C4-2B (cell line): ENCODE measurements around the gene IQCM.

Experiments
- H3K27ac ChIP-seq: fragments of 450-650 bp; 2 replicates; pipeline ENCODE4 v1.5.1; 2017
- ZFX ChIP-seq: fragments of 450-650 bp; IDR thresholded peaks from 2 replicates; pipeline ENCODE4 v1.6.1; 2017
- TF ChIP-seq, protein P1 (sequence below): fragments of 450-650 bp; conservative IDR thresholded peaks from 2 replicates; pipeline ENCODE4 v1.5.1; 2017; ENCODE audit warnings: mild to moderate bottlenecking

Gene IQCM

DNA sequence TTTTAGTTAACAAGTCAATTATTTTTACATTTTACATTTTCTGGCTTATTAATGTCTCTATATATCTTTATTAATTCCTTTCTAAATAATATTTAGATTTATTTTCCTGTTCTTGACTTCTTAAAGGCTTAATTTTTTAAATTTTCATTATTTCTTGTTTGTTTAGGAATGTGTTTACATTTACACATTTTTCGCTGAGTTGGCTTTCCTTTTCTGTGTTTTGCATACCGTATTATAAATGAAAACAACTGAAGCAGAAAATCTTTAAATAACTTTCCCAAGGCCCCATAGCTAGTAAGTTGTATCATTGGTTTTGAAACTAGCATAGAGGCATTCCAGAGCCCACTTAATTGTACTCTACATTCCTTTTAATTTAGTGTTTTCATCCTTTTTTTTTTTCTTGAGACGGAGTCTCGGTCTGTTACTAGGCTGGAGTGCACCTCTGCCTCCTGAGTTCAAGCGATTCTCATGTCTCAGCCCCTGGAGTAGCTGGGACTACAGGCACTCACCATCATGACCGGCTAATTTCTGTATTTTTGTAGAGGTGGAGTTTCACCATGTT is 261.6 kb downstream of the IQCM start:
- H3K27ac ChIP-seq = no peak overlapping the region
- TF ChIP-seq ZFX = no peak
- TF ChIP-seq, protein P1, sequence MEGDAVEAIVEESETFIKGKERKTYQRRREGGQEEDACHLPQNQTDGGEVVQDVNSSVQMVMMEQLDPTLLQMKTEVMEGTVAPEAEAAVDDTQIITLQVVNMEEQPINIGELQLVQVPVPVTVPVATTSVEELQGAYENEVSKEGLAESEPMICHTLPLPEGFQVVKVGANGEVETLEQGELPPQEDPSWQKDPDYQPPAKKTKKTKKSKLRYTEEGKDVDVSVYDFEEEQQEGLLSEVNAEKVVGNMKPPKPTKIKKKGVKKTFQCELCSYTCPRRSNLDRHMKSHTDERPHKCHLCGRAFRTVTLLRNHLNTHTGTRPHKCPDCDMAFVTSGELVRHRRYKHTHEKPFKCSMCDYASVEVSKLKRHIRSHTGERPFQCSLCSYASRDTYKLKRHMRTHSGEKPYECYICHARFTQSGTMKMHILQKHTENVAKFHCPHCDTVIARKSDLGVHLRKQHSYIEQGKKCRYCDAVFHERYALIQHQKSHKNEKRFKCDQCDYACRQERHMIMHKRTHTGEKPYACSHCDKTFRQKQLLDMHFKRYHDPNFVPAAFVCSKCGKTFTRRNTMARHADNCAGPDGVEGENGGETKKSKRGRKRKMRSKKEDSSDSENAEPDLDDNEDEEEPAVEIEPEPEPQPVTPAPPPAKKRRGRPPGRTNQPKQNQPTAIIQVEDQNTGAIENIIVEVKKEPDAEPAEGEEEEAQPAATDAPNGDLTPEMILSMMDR = no peak

DNA sequence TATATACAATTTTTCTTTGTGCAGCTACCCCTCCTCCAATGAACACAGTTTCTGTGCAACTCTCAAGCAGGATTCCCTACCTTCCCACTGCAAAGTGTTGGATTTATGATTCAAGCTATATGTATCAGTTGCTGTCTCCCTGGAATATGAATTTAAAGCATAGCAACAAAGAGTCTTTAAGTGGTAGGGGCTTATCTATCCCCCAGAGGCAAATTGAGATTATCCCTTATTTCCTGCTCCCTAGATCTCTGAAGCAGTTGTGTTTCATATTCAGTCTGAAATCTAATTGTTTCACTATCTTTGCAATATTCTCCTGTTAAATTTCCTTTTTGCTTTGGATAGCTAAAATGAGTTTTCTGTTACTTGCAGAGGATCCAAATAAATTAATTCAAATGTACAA is 263.0 kb downstream of the IQCM start:
- no peak overlapping the region for H3K27ac ChIP-seq
- no peak for TF ChIP-seq ZFX
- TF ChIP-seq, protein P1 = no peak

DNA sequence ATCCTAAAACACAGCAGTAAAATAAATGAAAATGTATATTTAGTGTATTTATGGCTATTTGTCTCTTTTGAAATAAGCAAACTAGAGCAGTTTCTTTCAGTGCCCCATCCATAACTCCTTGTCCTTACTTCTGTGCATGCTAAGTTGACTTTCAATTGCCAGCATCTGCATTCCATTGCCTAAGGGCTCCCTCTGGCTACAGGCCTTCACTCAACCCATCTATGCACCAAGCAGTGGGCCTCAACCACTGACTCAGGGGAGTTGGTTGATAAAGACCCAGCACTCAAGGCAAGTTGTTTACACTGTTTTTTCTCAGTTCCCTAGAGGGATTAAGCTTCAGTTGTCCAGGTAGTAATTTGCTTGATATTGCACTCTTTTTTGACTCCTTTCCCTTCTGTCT is 265.7 kb downstream of the IQCM start:
- TF ChIP-seq, protein P1 = no peak; the same call in 1 of the 2 replicates
- TF ChIP-seq ZFX = no peak

DNA sequence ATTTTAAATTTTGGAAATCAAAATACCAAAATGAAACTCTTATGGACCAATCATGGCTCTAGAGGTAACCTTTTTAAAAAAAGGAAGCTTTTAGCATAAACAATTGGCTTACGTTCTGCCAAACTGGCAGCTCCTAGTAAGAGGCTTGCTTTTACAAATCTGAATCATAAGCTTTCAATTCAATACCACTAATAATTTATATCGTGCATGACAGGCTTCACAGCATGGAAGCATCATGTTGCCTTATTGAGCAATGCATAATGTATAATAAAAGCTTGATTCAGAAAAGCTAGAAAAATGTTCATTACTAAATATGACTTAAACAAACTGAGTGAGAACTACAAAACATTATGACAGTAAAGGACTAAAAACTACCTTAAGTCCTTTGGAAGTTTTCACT is 280.9 kb downstream of the IQCM start:
- TF ChIP-seq, protein P1 = no peak
- TF ChIP-seq ZFX = no peak
- no peak overlapping the region for H3K27ac ChIP-seq

More for the DNA sequence above, 265.7 kb downstream of the IQCM start:
- no peak overlapping the region for H3K27ac ChIP-seq

DNA sequence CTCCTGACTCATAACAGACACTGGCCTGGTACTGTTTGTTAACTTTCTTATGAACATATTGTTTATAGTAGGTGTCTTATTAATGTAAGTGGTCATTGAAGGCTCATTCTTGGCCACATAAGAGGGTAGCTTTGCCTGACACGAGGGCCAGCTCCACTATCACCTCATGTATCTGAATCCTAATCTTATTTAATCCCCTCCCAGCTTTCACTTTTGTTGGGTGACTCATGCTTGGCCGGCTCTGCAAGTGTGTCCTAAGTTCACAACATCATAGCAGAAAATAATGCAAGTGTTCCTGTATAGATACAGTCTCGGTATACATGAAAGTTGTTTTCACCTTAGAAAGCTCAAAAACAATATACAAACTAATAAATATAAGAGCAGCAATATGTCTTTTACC is 283.8 kb downstream of the IQCM start:
- TF ChIP-seq, protein P1 = no peak
- no peak for TF ChIP-seq ZFX
- no peak overlapping the region for H3K27ac ChIP-seq

DNA sequence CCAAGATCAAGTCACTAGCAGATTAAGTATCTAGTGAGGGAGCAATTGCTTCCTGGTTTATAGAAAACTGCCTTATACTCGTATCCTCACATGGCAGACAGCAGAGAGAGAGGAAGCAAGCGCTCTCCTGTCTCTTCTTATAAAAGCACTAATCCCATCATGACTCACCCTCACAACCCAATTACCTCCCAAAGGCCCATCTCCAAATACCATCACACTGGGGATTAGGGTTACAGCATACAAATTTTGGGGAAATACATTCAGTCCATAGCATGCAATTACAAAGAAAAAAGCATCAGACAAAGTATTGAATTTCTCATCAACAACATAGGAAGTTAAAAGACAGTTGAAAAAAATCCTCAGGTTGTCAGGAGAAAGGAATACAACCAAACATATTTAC is 292.6 kb downstream of the IQCM start:
- TF ChIP-seq ZFX = no peak
- TF ChIP-seq, protein P1 = no peak
- H3K27ac ChIP-seq = no peak overlapping the region

DNA sequence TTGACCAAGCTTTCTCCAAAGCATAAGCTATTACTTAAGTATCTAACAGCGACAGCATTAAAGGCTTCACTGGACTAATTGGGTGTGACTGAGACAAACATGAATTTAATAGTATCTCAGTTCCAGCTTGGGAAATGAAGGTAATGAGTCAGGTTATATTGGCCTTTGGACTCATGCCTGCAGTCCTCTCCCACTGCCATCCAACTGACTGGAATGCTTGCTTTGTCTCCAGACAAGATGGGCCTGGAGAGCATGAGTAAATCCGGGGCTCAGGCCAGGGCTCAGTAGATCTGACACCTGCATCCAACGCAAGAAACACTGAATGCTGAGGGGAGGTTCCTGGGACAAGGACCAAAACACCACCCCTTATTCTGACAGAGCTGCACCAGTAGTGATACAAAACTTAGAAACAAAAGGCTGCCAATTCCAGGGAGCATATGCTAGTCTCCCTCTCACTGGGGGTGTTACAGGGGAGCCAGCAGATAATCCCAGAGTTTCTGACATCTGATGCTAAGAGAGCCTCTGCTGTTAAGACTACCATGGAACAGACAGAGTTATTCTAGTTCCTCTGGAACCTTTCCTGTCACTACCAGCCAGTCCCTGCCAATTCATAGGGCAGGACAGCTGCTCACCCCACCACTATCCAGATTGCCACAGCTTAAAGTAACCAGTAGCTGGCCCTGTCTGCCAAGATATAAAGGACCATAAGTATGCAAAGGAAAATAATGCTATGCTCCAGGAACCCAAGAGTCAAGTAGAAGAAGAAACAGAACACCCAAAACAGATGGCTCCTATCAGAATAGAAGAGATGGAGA is 293.8 kb downstream of the IQCM start:
- TF ChIP-seq, protein P1 = no peak
- TF ChIP-seq ZFX = no peak
- no peak overlapping the region for H3K27ac ChIP-seq
